ENCODE results near the gene AAK1. TPM values are rescaled to one million over a fixed set of nuclear protein-coding genes. Genes with fewer than 3 reads are reported as not detected.

The AAK1 gene
- total RNA-seq, 1 experiment from 2014 or later = 35.6 TPM

GRCh38 chr2:69514819-69515218 is 128.7 kb downstream of the AAK1 start:
- peaks cover 38% of the 10 kb centered on the region for H3K36me3 Mint-ChIP-seq

DNA sequence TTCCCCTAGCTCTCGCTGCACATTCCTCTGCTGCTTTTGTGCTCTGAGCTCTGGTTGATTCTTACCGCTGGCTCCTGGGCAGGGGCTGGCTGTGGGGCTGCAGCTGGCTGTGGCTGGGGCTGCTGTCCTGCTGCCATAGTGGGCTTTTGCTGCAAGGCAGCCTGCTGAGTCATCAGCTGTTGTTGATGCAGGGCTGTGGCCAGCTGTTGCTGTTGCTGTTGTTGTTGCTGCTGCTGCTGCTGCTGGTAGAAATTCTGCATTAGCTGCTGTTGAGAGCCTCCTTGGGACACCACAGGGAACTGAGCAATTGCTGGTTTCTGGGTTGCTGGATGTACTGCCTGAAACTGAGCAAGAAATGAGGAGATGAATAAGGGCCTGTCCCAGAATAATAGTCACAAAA is 129.1 kb downstream of the AAK1 start:
- Mint-ChIP-seq H3K9me3 (peaks cover 7% of the 10 kb centered on the region), H3K4me3 (no peak overlapping the region), H3K27me3 (ENCODE audit: low read depth) (no peaks in the 10 kb centered on the region), H3K4me1 (peaks cover 12% of the 10 kb centered on the region), H3K36me3 (peaks cover 41% of the 10 kb centered on the region), H3K27ac (peak overlapping the region; percentile 61)
- TF ChIP-seq SMAD3 (CRISPR knock-in tag; IDR thresholded peaks at IDR 0.05; ENCODE audit: borderline replicate concordance) = no peak
- TF ChIP-seq USF2 (CRISPR knock-in tag; IDR thresholded peaks at IDR 0.05) = no peak
- no peak for TF ChIP-seq ZNF671 (CRISPR knock-in tag; IDR thresholded peaks at IDR 0.05)
- TF ChIP-seq NR3C1 (CRISPR knock-in tag; conservative IDR thresholded peaks at IDR 0.05; ENCODE audit: low read depth) = no peak
- no peak for TF ChIP-seq NFYB (CRISPR knock-in tag; conservative IDR thresholded peaks at IDR 0.05; ENCODE audit: low read depth)
- TF ChIP-seq CTCF (IDR thresholded peaks at IDR 0.05) = no peak
- TF ChIP-seq, protein P1, sequence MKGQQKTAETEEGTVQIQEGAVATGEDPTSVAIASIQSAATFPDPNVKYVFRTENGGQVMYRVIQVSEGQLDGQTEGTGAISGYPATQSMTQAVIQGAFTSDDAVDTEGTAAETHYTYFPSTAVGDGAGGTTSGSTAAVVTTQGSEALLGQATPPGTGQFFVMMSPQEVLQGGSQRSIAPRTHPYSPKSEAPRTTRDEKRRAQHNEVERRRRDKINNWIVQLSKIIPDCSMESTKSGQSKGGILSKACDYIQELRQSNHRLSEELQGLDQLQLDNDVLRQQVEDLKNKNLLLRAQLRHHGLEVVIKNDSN (CRISPR knock-in tag; IDR thresholded peaks at IDR 0.05) = no peak
- no peak for TF ChIP-seq ZBTB21 (CRISPR knock-in tag; IDR thresholded peaks at IDR 0.05; ENCODE audit: borderline replicate concordance)
- no peak for TF ChIP-seq CREB1 (CRISPR knock-in tag; IDR thresholded peaks at IDR 0.05)
- TF ChIP-seq ZNF396 (CRISPR knock-in tag; IDR thresholded peaks at IDR 0.05; ENCODE audit: borderline replicate concordance) = no peak
- no peak for TF ChIP-seq SMAD4 (CRISPR knock-in tag; IDR thresholded peaks at IDR 0.05)
- TF ChIP-seq NFE2L1 (CRISPR knock-in tag; IDR thresholded peaks at IDR 0.05) = no peak
- no peak for TF ChIP-seq ARID4B (CRISPR knock-in tag; IDR thresholded peaks at IDR 0.05; ENCODE audit: borderline replicate concordance)
- ChIA-PET POLR2A (interaction anchor here (0.9 kb wide), 1 partner anchor 77 kb away, joined by 4 read pairs; the partner anchor contains the start of gene NFU1), CTCF (interaction anchor here (1.3 kb wide), 1 partner anchor 11 kb away, joined by 3 read pairs; no protein-coding TSS in a partner anchor)
- DNase-seq (ENCODE audit: low spot score) (peak; percentile 23), ATAC-seq (no peak)

More at GRCh38 chr2:69514819-69515218, 128.7 kb downstream of the AAK1 start:
- DNase-seq (ENCODE audit: low spot score) = no peak
- Mint-ChIP-seq H3K4me1 (peaks cover 12% of the 10 kb centered on the region), H3K9me3 (peaks cover 7% of the 10 kb centered on the region), H3K27me3 (ENCODE audit: low read depth) (no peaks in the 10 kb centered on the region), H3K4me3 (no peak overlapping the region), H3K27ac (peak overlapping the region; percentile 61)
- POLR2A ChIA-PET = no interaction called here
- TF ChIP-seq HMGA2 (CRISPR knock-in tag; IDR thresholded peaks at IDR 0.05) = no peak
- TF ChIP-seq, protein P2, sequence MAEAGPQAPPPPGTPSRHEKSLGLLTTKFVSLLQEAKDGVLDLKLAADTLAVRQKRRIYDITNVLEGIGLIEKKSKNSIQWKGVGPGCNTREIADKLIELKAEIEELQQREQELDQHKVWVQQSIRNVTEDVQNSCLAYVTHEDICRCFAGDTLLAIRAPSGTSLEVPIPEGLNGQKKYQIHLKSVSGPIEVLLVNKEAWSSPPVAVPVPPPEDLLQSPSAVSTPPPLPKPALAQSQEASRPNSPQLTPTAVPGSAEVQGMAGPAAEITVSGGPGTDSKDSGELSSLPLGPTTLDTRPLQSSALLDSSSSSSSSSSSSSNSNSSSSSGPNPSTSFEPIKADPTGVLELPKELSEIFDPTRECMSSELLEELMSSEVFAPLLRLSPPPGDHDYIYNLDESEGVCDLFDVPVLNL (CRISPR knock-in tag; IDR thresholded peaks at IDR 0.05; ENCODE audit: borderline replicate concordance, low read depth) = no peak
- TF ChIP-seq, protein P3, sequence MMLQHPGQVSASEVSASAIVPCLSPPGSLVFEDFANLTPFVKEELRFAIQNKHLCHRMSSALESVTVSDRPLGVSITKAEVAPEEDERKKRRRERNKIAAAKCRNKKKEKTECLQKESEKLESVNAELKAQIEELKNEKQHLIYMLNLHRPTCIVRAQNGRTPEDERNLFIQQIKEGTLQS (CRISPR knock-in tag; conservative IDR thresholded peaks at IDR 0.05) = no peak
- no peak for TF ChIP-seq ZMAT4 (CRISPR knock-in tag; IDR thresholded peaks at IDR 0.05)
- TF ChIP-seq, protein P4, sequence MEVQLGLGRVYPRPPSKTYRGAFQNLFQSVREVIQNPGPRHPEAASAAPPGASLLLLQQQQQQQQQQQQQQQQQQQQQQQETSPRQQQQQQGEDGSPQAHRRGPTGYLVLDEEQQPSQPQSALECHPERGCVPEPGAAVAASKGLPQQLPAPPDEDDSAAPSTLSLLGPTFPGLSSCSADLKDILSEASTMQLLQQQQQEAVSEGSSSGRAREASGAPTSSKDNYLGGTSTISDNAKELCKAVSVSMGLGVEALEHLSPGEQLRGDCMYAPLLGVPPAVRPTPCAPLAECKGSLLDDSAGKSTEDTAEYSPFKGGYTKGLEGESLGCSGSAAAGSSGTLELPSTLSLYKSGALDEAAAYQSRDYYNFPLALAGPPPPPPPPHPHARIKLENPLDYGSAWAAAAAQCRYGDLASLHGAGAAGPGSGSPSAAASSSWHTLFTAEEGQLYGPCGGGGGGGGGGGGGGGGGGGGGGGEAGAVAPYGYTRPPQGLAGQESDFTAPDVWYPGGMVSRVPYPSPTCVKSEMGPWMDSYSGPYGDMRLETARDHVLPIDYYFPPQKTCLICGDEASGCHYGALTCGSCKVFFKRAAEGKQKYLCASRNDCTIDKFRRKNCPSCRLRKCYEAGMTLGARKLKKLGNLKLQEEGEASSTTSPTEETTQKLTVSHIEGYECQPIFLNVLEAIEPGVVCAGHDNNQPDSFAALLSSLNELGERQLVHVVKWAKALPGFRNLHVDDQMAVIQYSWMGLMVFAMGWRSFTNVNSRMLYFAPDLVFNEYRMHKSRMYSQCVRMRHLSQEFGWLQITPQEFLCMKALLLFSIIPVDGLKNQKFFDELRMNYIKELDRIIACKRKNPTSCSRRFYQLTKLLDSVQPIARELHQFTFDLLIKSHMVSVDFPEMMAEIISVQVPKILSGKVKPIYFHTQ (CRISPR knock-in tag; IDR thresholded peaks at IDR 0.05) = no peak
- no peak for TF ChIP-seq NFE2L1 (CRISPR knock-in tag; IDR thresholded peaks at IDR 0.05)
- no peak for ATAC-seq
- CTCF ChIA-PET = interaction anchor here (1.3 kb wide), 1 partner anchor 11 kb away, joined by 3 read pairs; no protein-coding TSS in a partner anchor
